Tibial artery (tissue), 4 donors: ENCODE measurements around the gene TNRC6B.

ENCODE experiments used
- DNase-seq, 2 donors: peaks; one replicate each; pipeline ENCODE4 v3.0.0-alpha.2; 2019
- H3K27ac ChIP-seq, 2 donors: fragments of 200-600 bp; sonication (generic) in 1 of 2; 1 replicate in 1 of 2; 2 replicates in 1 of 2; pipeline ENCODE4 v1.5.1; 2018 to 2019; ENCODE audit warnings: mild to moderate bottlenecking in 1 of 2
- H3K27me3 ChIP-seq, 2 donors: fragments of 200-600 bp; sonication (generic) in 1 of 2; one replicate each; pipeline versions ENCODE4 v1.5.1 to v1.6.0; 2016 to 2019
- H3K36me3 ChIP-seq, 3 donors: fragments of 200-600 bp; sonication (generic) in 2 of 3; one replicate each; pipeline ENCODE4 v1.5.1; 2016 to 2019; ENCODE audit warnings: mild to moderate bottlenecking in 2 of 3
- H3K4me1 ChIP-seq, 4 donors: fragments of 200-600 bp; sonication (generic) in 2 of 4; 1 replicate in 3 of 4; 2 replicates in 1 of 4; pipeline ENCODE4 v1.5.1; 2016 to 2019
- H3K4me3 ChIP-seq, 2 donors: fragments of 200-600 bp; sonication (generic) in 1 of 2; 1 replicate in 1 of 2; 2 replicates in 1 of 2; pipeline ENCODE4 v1.5.1; 2018 to 2019; ENCODE audit warnings: mild to moderate bottlenecking in 2 of 2
- H3K9me3 ChIP-seq, 3 donors: fragments of 200-600 bp; sonication (generic) in 1 of 3; one replicate each; pipeline ENCODE4 v1.5.1; 2016 to 2019
- intact Hi-C: fragments of 100-400 bp; cut with DNase I; formaldehyde crosslinking; loops from one replicate; pipeline ENCODE4 v1.15.0; 2023; ENCODE audit warnings: low total_unique reads
- TF ChIP-seq, protein P1 (sequence below), 2 experiments: fragments of 200-600 bp in 1 of 2; fragments of 450-650 bp in 1 of 2; IDR thresholded peaks; one replicate each; pipeline ENCODE4 v1.5.1; 2017 to 2019; ENCODE audit warnings: antibody characterized with exemption in 2 of 2, mild to moderate bottlenecking in 1 of 2, moderate library complexity in 1 of 2

The TNRC6B gene

DNA sequence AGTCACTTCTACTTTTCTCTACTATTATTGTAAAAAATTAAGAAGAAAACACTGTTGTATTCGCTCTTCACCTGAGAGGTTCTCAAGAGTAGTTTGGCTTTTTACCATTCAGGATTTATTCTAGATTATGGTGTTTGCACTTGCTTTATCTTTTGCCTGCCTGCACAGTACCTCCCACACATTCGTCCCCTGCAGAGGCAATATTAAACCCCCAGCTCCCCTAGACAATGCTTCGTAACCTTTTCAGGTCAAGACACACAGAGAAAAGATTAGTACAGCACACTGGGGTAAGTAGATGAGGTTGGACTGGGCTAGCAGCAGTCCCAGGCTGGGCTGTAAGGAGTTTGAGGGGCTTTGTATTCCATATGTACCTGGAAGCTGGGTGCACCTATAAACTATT is 62.4 kb downstream of the TNRC6B start:
- Histone ChIP-seq H3K4me1 (peaks cover 0 to 37% (median 19%) of the 10 kb centered on the region in 4 donors), H3K4me3 (no peak overlapping the region), H3K27ac (no peak overlapping the region), H3K9me3 (no peaks in the 10 kb centered on the region), H3K36me3 (no peaks in the 10 kb centered on the region), H3K27me3 (no peaks in the 10 kb centered on the region)
- TF ChIP-seq, protein P1, sequence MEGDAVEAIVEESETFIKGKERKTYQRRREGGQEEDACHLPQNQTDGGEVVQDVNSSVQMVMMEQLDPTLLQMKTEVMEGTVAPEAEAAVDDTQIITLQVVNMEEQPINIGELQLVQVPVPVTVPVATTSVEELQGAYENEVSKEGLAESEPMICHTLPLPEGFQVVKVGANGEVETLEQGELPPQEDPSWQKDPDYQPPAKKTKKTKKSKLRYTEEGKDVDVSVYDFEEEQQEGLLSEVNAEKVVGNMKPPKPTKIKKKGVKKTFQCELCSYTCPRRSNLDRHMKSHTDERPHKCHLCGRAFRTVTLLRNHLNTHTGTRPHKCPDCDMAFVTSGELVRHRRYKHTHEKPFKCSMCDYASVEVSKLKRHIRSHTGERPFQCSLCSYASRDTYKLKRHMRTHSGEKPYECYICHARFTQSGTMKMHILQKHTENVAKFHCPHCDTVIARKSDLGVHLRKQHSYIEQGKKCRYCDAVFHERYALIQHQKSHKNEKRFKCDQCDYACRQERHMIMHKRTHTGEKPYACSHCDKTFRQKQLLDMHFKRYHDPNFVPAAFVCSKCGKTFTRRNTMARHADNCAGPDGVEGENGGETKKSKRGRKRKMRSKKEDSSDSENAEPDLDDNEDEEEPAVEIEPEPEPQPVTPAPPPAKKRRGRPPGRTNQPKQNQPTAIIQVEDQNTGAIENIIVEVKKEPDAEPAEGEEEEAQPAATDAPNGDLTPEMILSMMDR (IDR thresholded peaks at IDR 0.05) = no peak
- DNase-seq = no peak
- intact Hi-C loops = no loop called here

DNA sequence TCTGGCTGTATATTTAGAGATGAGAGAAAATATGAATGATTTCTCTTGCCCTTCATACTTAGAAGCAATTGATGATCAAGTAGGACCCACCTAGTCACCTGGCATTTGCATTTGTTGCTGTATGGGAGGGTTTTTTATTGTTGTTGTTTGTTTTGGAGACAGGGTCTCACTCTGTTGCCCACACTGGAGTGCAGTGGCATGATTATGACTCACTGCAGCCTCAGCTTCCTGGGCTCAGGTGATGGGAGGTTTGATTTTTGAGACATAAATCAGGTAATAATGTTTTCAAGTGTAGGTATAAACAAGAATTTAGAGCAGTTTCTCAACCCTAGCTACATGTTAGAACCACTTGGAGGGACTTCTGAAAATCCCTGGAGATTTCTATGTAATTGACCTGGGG is 63.0 kb downstream of the TNRC6B start:
- Histone ChIP-seq H3K9me3 (no peaks in the 10 kb centered on the region), H3K27me3 (no peaks in the 10 kb centered on the region), H3K4me1 (peaks cover 0 to 32% (median 19%) of the 10 kb centered on the region in 4 donors), H3K4me3 (no peak overlapping the region), H3K36me3 (no peaks in the 10 kb centered on the region), H3K27ac (no peak overlapping the region)
- intact Hi-C loops = no loop called here
- no peak for DNase-seq
- TF ChIP-seq, protein P1 (IDR thresholded peaks at IDR 0.05) = no peak

DNA sequence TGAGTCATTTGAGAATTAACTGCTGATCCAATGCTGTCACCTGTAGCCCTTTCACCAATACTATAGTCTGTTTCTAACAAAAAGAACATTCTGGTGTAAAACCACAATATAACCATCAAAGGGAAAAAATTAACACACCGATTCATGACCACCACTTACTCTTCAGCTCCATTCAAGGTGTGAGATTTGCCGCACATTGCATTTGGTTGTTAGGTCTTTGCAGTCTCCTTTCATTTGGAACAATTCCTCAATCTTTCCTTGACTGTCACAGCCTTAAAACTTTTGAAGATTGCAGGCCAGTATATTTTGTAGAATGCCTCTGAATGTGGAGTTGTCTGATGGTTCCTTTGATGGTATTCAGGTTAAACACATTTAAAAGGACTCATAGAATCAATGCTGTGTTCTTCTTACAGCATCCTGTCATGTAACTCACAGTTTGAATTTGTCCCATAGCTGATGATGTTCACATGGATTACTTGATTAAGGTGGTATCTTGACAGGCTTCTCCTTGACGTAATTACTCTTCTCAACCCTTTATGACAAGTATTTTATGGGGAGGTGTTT is 63.6 kb downstream of the TNRC6B start:
- H3K4me1 ChIP-seq = peaks cover 0 to 27% (median 16%) of the 10 kb centered on the region in 4 donors
- no peak overlapping the region for H3K4me3 ChIP-seq
- no peak overlapping the region for H3K27ac ChIP-seq
- TF ChIP-seq, protein P1 (IDR thresholded peaks at IDR 0.05) = no peak
- H3K27me3 ChIP-seq = no peaks in the 10 kb centered on the region
- DNase-seq = no peak
- peaks cover 0 to 3% (median 0%) of the 10 kb centered on the region in 3 donors for H3K36me3 ChIP-seq
- intact Hi-C loops = no loop called here
- no peaks in the 10 kb centered on the region for H3K9me3 ChIP-seq

DNA sequence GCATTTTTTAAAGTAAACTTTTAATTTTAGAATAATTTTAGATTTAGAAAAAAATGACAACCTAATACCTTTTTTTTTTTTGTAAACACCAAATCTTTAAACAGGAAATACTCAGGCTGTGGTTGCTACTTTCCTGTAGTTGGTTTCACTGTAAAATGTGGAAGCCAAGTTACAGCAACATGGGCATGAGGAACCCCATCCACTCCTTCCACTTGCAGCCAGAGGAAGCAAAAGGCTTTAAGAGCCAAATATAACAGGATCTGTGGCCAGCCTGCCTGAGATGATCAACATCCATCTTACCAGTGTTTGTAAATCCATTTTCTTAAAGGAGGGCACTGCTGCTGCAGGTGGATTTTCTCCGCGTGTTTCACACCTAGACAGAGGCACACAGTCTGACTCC is 66.2 kb downstream of the TNRC6B start:
- H3K27me3 ChIP-seq = no peaks in the 10 kb centered on the region
- H3K9me3 ChIP-seq = no peaks in the 10 kb centered on the region
- H3K4me1 ChIP-seq = peaks cover 0 to 13% (median 8%) of the 10 kb centered on the region in 4 donors
- no peak overlapping the region for H3K27ac ChIP-seq
- DNase-seq = no peak
- intact Hi-C loops = no loop called here
- no peak overlapping the region for H3K4me3 ChIP-seq
- TF ChIP-seq, protein P1 (IDR thresholded peaks at IDR 0.05) = no peak
- peaks cover 4 to 20% (median 9%) of the 10 kb centered on the region in 3 donors for H3K36me3 ChIP-seq

DNA sequence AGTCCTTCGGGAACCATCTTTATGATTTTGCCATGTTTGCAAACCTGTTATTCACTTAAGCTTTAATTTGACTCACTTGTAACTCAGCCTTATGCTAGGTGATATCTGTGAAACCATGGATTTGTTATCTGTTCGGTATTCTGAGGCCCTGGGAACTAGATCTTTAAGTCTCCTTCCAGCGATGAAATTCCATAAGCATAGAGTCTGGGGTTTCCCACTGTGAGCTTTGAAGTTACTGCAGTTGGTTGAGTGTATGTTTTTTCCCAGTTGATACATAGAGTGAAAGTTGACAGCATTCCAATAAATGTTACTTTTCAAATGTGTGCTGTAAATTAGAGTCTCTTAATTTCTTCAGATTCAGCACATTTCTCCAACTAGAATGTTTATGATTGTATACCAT is 66.9 kb downstream of the TNRC6B start:
- Histone ChIP-seq H3K36me3 (peaks cover 4 to 20% (median 9%) of the 10 kb centered on the region in 3 donors), H3K27me3 (no peaks in the 10 kb centered on the region), H3K4me1 (peaks cover 0 to 6% (median 2%) of the 10 kb centered on the region in 4 donors), H3K4me3 (no peak overlapping the region), H3K9me3 (no peaks in the 10 kb centered on the region), H3K27ac (no peak overlapping the region)
- intact Hi-C loops = no loop called here
- TF ChIP-seq, protein P1 (IDR thresholded peaks at IDR 0.05) = no peak
- DNase-seq = no peak

DNA sequence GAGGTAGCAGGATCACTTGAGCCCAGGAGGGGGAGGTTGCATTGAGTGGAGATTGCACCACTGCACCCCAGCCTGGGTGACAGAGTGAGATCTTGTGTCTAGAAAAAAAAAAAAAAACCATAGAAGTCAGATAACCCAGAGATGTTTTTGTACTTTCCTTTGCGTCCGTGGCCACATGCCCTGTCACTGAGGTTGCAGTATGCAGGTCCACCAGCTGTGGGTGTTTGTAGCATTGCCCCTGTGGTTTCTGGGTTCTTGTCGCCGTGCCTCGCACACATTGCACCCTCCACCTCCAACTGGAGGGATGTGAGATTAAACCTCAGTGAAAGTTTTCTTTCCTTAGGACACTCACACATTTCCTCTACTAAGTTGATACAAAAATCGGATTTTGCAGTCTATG is 70.3 kb downstream of the TNRC6B start:
- Histone ChIP-seq H3K9me3 (no peaks in the 10 kb centered on the region), H3K4me3 (no peak overlapping the region), H3K4me1 (no peaks in the 10 kb centered on the region), H3K36me3 (peaks cover 4 to 20% (median 9%) of the 10 kb centered on the region in 3 donors), H3K27me3 (no peaks in the 10 kb centered on the region), H3K27ac (no peak overlapping the region)
- DNase-seq = no peak
- TF ChIP-seq, protein P1 (IDR thresholded peaks at IDR 0.05) = no peak
- intact Hi-C loops = no loop called here
